ENCODE measurements around the gene PKM.

PKM gene

DNA sequence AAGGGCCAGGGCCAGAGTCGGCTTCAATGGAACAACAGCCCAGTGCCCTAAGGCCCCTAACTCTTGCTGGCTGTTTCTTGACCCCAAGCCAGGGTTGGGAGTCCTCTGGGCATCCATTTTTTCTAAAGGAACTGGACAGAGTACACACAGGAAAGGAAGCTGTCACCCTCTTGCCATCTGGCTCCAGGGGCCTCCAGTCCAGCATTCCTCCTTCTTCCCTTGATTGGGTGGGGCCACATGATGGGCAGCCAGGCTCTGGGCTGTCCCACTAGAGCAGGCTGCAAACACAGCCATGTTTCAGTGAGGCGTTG, 31.8 kb downstream of the PKM start:
- Histone ChIP-seq H3K4me3 (ENCODE audit: low read length) (no peak overlapping the region), H3K79me2 (ENCODE audit: control insufficient read depth, insufficient read depth, low read length) (no peaks in the 10 kb centered on the region), H3K27ac (ENCODE audit: low read depth, low read length) (no peak overlapping the region), H2BK5ac (ENCODE audit: low read length) (no peak overlapping the region), H3K18ac (ENCODE audit: low read length) (no peak overlapping the region), H3K36me3 (ENCODE audit: control insufficient read depth, insufficient read depth, low read length) (peaks cover 41% of the 10 kb centered on the region), H2BK15ac (replicated peaks; ENCODE audit: low read depth) (no peak overlapping the region), H3K27me3 (ENCODE audit: insufficient read depth, low read length, poor library complexity) (no peaks in the 10 kb centered on the region), H2AK5ac (ENCODE audit: low read length) (no peak overlapping the region), H3K23ac (ENCODE audit: low read length) (no peak overlapping the region), H3K4ac (ENCODE audit: low read depth, low read length) (no peak overlapping the region), H3K4me1 (ENCODE audit: control insufficient read depth, low read depth, low read length) (no peaks in the 10 kb centered on the region), H3K79me1 (ENCODE audit: low read length) (peaks cover 2% of the 10 kb centered on the region), H4K8ac (ENCODE audit: low read depth, low read length) (no peak overlapping the region), H3K9ac (ENCODE audit: low read length) (no peak overlapping the region), H3K4me2 (ENCODE audit: low read length) (no peak overlapping the region), H2BK120ac (ENCODE audit: low read depth, low read length) (no peak overlapping the region), H3K56ac (ENCODE audit: low read length) (no peak overlapping the region), H4K5ac (ENCODE audit: low read length) (no peak overlapping the region)
- no CpG with 5 or more reads among the region's 2 CpGs for WGBS (ENCODE audit: extremely low coverage, insufficient coverage, low lambda C conversion rate)
- no peak for DNase-seq

- H3K27me3 ChIP-seq (ENCODE audit: insufficient read depth, low read length, poor library complexity) = no peaks in the 10 kb centered on the region
- H2AK5ac ChIP-seq (ENCODE audit: low read length) = no peak overlapping the region
- peaks cover 36% of the 10 kb centered on the region for H3K36me3 ChIP-seq (ENCODE audit: control insufficient read depth, insufficient read depth, low read length)
- H2BK120ac ChIP-seq (ENCODE audit: low read depth, low read length) = no peak overlapping the region
- H3K56ac ChIP-seq (ENCODE audit: low read length) = no peak overlapping the region
- H3K4me1 ChIP-seq (ENCODE audit: control insufficient read depth, low read depth, low read length) = no peaks in the 10 kb centered on the region
- H4K5ac ChIP-seq (ENCODE audit: low read length) = no peak overlapping the region
- H2BK5ac ChIP-seq (ENCODE audit: low read length) = no peak overlapping the region
- no peak overlapping the region for H3K9ac ChIP-seq (ENCODE audit: low read length)
- no peak for DNase-seq
- H3K4me3 ChIP-seq (ENCODE audit: low read length) = no peak overlapping the region
- H3K4me2 ChIP-seq (ENCODE audit: low read length) = no peak overlapping the region
- no peak overlapping the region for H4K8ac ChIP-seq (ENCODE audit: low read depth, low read length)
- H3K4ac ChIP-seq (ENCODE audit: low read depth, low read length) = no peak overlapping the region
- no peak overlapping the region for H3K23ac ChIP-seq (ENCODE audit: low read length)
- no peak overlapping the region for H2BK15ac ChIP-seq (replicated peaks; ENCODE audit: low read depth)
- H3K79me2 ChIP-seq (ENCODE audit: control insufficient read depth, insufficient read depth, low read length) = no peaks in the 10 kb centered on the region
- H3K79me1 ChIP-seq (ENCODE audit: low read length) = peaks cover 2% of the 10 kb centered on the region
- no CpG with 5 or more reads among the region's 11 CpGs for WGBS (ENCODE audit: extremely low coverage, insufficient coverage, low lambda C conversion rate)
- H3K27ac ChIP-seq (ENCODE audit: low read depth, low read length) = no peak overlapping the region
- no peak overlapping the region for H3K18ac ChIP-seq (ENCODE audit: low read length)
Observed at GRCh38 chr15:72198356-72199204, 32.4 kb downstream of the PKM start.

- Histone ChIP-seq H3K27ac (ENCODE audit: low read depth, low read length) (no peak within 1 kb of the TSS), H3K56ac (ENCODE audit: low read length) (peak within 1 kb of the TSS; percentile 83), H3K18ac (ENCODE audit: low read length) (peak within 1 kb of the TSS; percentile 35), H3K27me3 (ENCODE audit: insufficient read depth, low read length, poor library complexity) (no peaks in the 10 kb centered on the region), H2AK5ac (ENCODE audit: low read length) (no peak within 1 kb of the TSS), H3K23ac (ENCODE audit: low read length) (peak within 1 kb of the TSS; percentile 6), H3K4ac (ENCODE audit: low read depth, low read length) (no peak within 1 kb of the TSS), H4K8ac (ENCODE audit: low read depth, low read length) (no peak within 1 kb of the TSS), H3K4me1 (ENCODE audit: control insufficient read depth, low read depth, low read length) (no peaks in the 10 kb centered on the region), H2BK5ac (ENCODE audit: low read length) (no peak within 1 kb of the TSS), H3K79me1 (ENCODE audit: low read length) (no peaks in the 10 kb centered on the region), H3K36me3 (ENCODE audit: control insufficient read depth, insufficient read depth, low read length) (peaks cover 28% of the 10 kb centered on the region), H4K5ac (ENCODE audit: low read length) (no peak within 1 kb of the TSS), H3K4me3 (ENCODE audit: low read length) (peak within 1 kb of the TSS; percentile 28), H3K4me2 (ENCODE audit: low read length) (peak within 1 kb of the TSS; percentile 60), H3K9ac (ENCODE audit: low read length) (peak within 1 kb of the TSS; percentile 65), H3K79me2 (ENCODE audit: control insufficient read depth, insufficient read depth, low read length) (no peaks in the 10 kb centered on the region), H2BK15ac (replicated peaks; ENCODE audit: low read depth) (no peak within 1 kb of the TSS), H2BK120ac (ENCODE audit: low read depth, low read length) (no peak within 1 kb of the TSS)
- DNase-seq = peak; percentile 88
- WGBS (ENCODE audit: extremely low coverage, insufficient coverage, low lambda C conversion rate) = no CpG with 5 or more reads among the region's 83 CpGs
Observed at GRCh38 chr15:72197460-72198355, 33.3 kb downstream of the PKM start, which contains the start of gene GRAMD2A. Gene GRAMD2A, minus strand, starts transcription at chr15:72197787.

GRCh38 chr15:72197041-72197459, 33.9 kb downstream of the PKM start:
- no peaks in the 10 kb centered on the region for H3K79me2 ChIP-seq (ENCODE audit: control insufficient read depth, insufficient read depth, low read length)
- H4K5ac ChIP-seq (ENCODE audit: low read length) = no peak overlapping the region
- no peak overlapping the region for H3K27ac ChIP-seq (ENCODE audit: low read depth, low read length)
- H3K4me2 ChIP-seq (ENCODE audit: low read length) = peak overlapping the region; percentile 60
- no peaks in the 10 kb centered on the region for H3K4me1 ChIP-seq (ENCODE audit: control insufficient read depth, low read depth, low read length)
- H3K23ac ChIP-seq (ENCODE audit: low read length) = peak overlapping the region; percentile 6
- H2BK120ac ChIP-seq (ENCODE audit: low read depth, low read length) = no peak overlapping the region
- no peak overlapping the region for H2AK5ac ChIP-seq (ENCODE audit: low read length)
- no CpG with 5 or more reads among the region's 35 CpGs for WGBS (ENCODE audit: extremely low coverage, insufficient coverage, low lambda C conversion rate)
- no peak overlapping the region for H2BK15ac ChIP-seq (replicated peaks; ENCODE audit: low read depth)
- no peak for DNase-seq
- no peak overlapping the region for H3K18ac ChIP-seq (ENCODE audit: low read length)
- H3K4me3 ChIP-seq (ENCODE audit: low read length) = peak overlapping the region; percentile 28
- H3K36me3 ChIP-seq (ENCODE audit: control insufficient read depth, insufficient read depth, low read length) = peaks cover 21% of the 10 kb centered on the region
- no peak overlapping the region for H4K8ac ChIP-seq (ENCODE audit: low read depth, low read length)
- H3K9ac ChIP-seq (ENCODE audit: low read length) = peak overlapping the region; percentile 65
- no peaks in the 10 kb centered on the region for H3K27me3 ChIP-seq (ENCODE audit: insufficient read depth, low read length, poor library complexity)
- H3K4ac ChIP-seq (ENCODE audit: low read depth, low read length) = no peak overlapping the region
- H2BK5ac ChIP-seq (ENCODE audit: low read length) = no peak overlapping the region
- H3K56ac ChIP-seq (ENCODE audit: low read length) = peak overlapping the region; percentile 83
- H3K79me1 ChIP-seq (ENCODE audit: low read length) = no peaks in the 10 kb centered on the region

GRCh38 chr15:72196409-72197040, 34.5 kb downstream of the PKM start:
- Histone ChIP-seq H3K27ac (ENCODE audit: low read depth, low read length) (no peak overlapping the region), H3K23ac (ENCODE audit: low read length) (no peak overlapping the region), H3K79me1 (ENCODE audit: low read length) (no peaks in the 10 kb centered on the region), H4K5ac (ENCODE audit: low read length) (no peak overlapping the region), H3K4me1 (ENCODE audit: control insufficient read depth, low read depth, low read length) (no peaks in the 10 kb centered on the region), H3K18ac (ENCODE audit: low read length) (no peak overlapping the region), H3K79me2 (ENCODE audit: control insufficient read depth, insufficient read depth, low read length) (no peaks in the 10 kb centered on the region), H2BK5ac (ENCODE audit: low read length) (no peak overlapping the region), H3K56ac (ENCODE audit: low read length) (peak overlapping the region; percentile 83), H4K8ac (ENCODE audit: low read depth, low read length) (no peak overlapping the region), H2BK15ac (replicated peaks; ENCODE audit: low read depth) (no peak overlapping the region), H2AK5ac (ENCODE audit: low read length) (no peak overlapping the region), H3K4me2 (ENCODE audit: low read length) (no peak overlapping the region), H3K4me3 (ENCODE audit: low read length) (no peak overlapping the region), H2BK120ac (ENCODE audit: low read depth, low read length) (no peak overlapping the region), H3K4ac (ENCODE audit: low read depth, low read length) (no peak overlapping the region), H3K36me3 (ENCODE audit: control insufficient read depth, insufficient read depth, low read length) (peaks cover 18% of the 10 kb centered on the region), H3K9ac (ENCODE audit: low read length) (peak overlapping the region; percentile 65), H3K27me3 (ENCODE audit: insufficient read depth, low read length, poor library complexity) (no peaks in the 10 kb centered on the region)
- no peak for DNase-seq
- WGBS (ENCODE audit: extremely low coverage, insufficient coverage, low lambda C conversion rate) = no CpG with 5 or more reads among the region's 13 CpGs
